GM23338 (cell line): ENCODE results near the gene TRIM28. TPM values are rescaled to one million over a fixed set of nuclear protein-coding genes. Genes with fewer than 3 reads are reported as not detected.

Source experiments
- ATAC-seq: fragments of 200-7000 bp; cut with Tn5 transposase; 3 replicates; pipeline ENCODE4 v1.9.1; 2020
- DNase-seq: peaks from one replicate; pipeline ENCODE4 v3.0.0-alpha.2; 2015; ENCODE audit warnings: low spot score
- H2AFZ ChIP-seq: fragments of 200-600 bp; sonication (generic); 2 replicates; pipeline ENCODE4 v1.8.0; 2016; ENCODE audit warnings: antibody characterized with exemption, mild to moderate bottlenecking, moderate library complexity
- H3F3A ChIP-seq: fragments of 200-600 bp; sonication (generic); replicated peaks from 2 replicates; pipeline ENCODE4 v1.8.0; 2017; ENCODE audit warnings: antibody characterized with exemption, mixed run types, low read depth
- H3K27ac ChIP-seq: fragments of 200-600 bp; sonication (generic); 2 replicates; pipeline ENCODE4 v1.6.1; 2016; ENCODE audit warnings: low read depth
- H3K27me3 ChIP-seq: fragments of 200-600 bp; sonication (generic); 2 replicates; pipeline ENCODE4 v1.8.0; 2016; ENCODE audit warnings: mild to moderate bottlenecking, mixed run types, moderate library complexity; ENCODE audit not compliant: insufficient read depth
- H3K36me3 ChIP-seq: fragments of 200-600 bp; sonication (generic); 2 replicates; pipeline ENCODE4 v1.8.0; 2016; ENCODE audit warnings: mild to moderate bottlenecking; ENCODE audit not compliant: insufficient read depth
- H3K4me1 ChIP-seq: fragments of 200-600 bp; sonication (generic); 2 replicates; pipeline ENCODE4 v1.8.0; 2016; ENCODE audit warnings: mild to moderate bottlenecking, moderate library complexity; ENCODE audit not compliant: insufficient read depth
- H3K4me2 ChIP-seq: fragments of 200-600 bp; sonication (generic); 2 replicates; pipeline ENCODE4 v1.7.1; 2017; ENCODE audit warnings: mixed run types
- H3K4me3 ChIP-seq: fragments of 200-600 bp; sonication (generic); 2 replicates; pipeline ENCODE4 v1.6.1; 2016; ENCODE audit warnings: mixed run types
- H3K79me2 ChIP-seq: fragments of 200-600 bp; sonication (generic); replicated peaks from 2 replicates; pipeline ENCODE4 v1.8.0; 2017; ENCODE audit warnings: mild to moderate bottlenecking; ENCODE audit not compliant: insufficient read depth
- H3K9me2 ChIP-seq: fragments of 200-600 bp; sonication (generic); 2 replicates; pipeline ENCODE4 v1.8.0; 2017; ENCODE audit not compliant: insufficient read depth
- H4K20me1 ChIP-seq: fragments of 200-600 bp; sonication (generic); replicated peaks from 2 replicates; pipeline ENCODE4 v1.8.0; 2017; ENCODE audit warnings: mild to moderate bottlenecking; ENCODE audit not compliant: insufficient read depth
- H3K27ac Mint-ChIP-seq: 2 replicates; pipeline ENCODE4 v1.8.0; 2020; ENCODE audit warnings: inconsistent platforms, mild to moderate bottlenecking, moderate library complexity, mixed read lengths
- H3K27me3 Mint-ChIP-seq: 3 replicates; pipeline ENCODE4 v1.8.0; 2022; ENCODE audit warnings: low read depth, mild to moderate bottlenecking, moderate library complexity, mixed read lengths, inconsistent platforms; ENCODE audit not compliant: insufficient read depth, poor library complexity
- H3K36me3 Mint-ChIP-seq: 3 replicates; pipeline ENCODE4 v1.8.0; 2021; ENCODE audit warnings: low read depth, mild to moderate bottlenecking, inconsistent platforms, moderate library complexity, mixed read lengths
- H3K4me1 Mint-ChIP-seq: 3 replicates; pipeline ENCODE4 v1.8.0; 2020; ENCODE audit warnings: mild to moderate bottlenecking, inconsistent platforms, mixed read lengths
- H3K4me3 Mint-ChIP-seq: 3 replicates; pipeline ENCODE4 v1.8.0; 2021; ENCODE audit warnings: moderate library complexity, mild to moderate bottlenecking, inconsistent platforms, mixed read lengths
- H3K9me3 Mint-ChIP-seq: 3 replicates; pipeline ENCODE4 v1.8.0; 2020; ENCODE audit warnings: moderate library complexity, mild to moderate bottlenecking, inconsistent platforms, mixed read lengths
- CREB1 ChIP-seq: fragments of 250-450 bp; sonication (Bioruptor Pico); IDR thresholded peaks from 2 replicates; pipeline ENCODE4 v1.5.0; 2020; ENCODE audit warnings: low read depth, mild to moderate bottlenecking, moderate library complexity
- CTCF ChIP-seq, 2 experiments: fragments of 200-600 bp in 1 of 2; sonication (generic) in 1 of 2; conservative IDR thresholded peaks; 2 replicates each; pipeline versions ENCODE4 v1.5.1 to v1.6.1; 2016 to 2017; ENCODE audit warnings: antibody characterized with exemption in 2 of 2, low read depth in 2 of 2, mild to moderate bottlenecking in 2 of 2, moderate library complexity in 1 of 2
- ETS1 ChIP-seq: IDR thresholded peaks from 2 replicates; pipeline ENCODE4 v1.6.1; 2016; ENCODE audit warnings: antibody characterized with exemption
- EZH2 ChIP-seq: fragments of 200-600 bp; sonication (generic); IDR thresholded peaks from one replicate; pipeline ENCODE4 v1.8.0; 2017; ENCODE audit warnings: antibody characterized with exemption, mild to moderate bottlenecking, low read depth; ENCODE audit not compliant: unreplicated experiment
- EZH2phosphoT487 ChIP-seq: fragments of 200-600 bp; sonication (generic); IDR thresholded peaks from one replicate; pipeline ENCODE4 v1.8.1; 2018; ENCODE audit warnings: antibody characterized with exemption; ENCODE audit not compliant: unreplicated experiment
- JUNB ChIP-seq: IDR thresholded peaks from one replicate; pipeline ENCODE4 v1.6.1; 2016; ENCODE audit warnings: antibody characterized with exemption; ENCODE audit not compliant: unreplicated experiment
- NANOG ChIP-seq: IDR thresholded peaks from 2 replicates; pipeline ENCODE4 v1.6.1; 2016; ENCODE audit warnings: antibody characterized with exemption, borderline replicate concordance
- POLR2AphosphoS5 ChIP-seq: IDR thresholded peaks from 2 replicates; pipeline ENCODE4 v1.6.1; 2016; ENCODE audit warnings: antibody characterized with exemption, low read depth
- REST ChIP-seq: IDR thresholded peaks from one replicate; pipeline ENCODE4 v1.6.1; 2018; ENCODE audit warnings: antibody characterized with exemption; ENCODE audit not compliant: unreplicated experiment
- STAT1 ChIP-seq: IDR thresholded peaks from one replicate; pipeline ENCODE4 v1.6.1; 2016; ENCODE audit warnings: antibody characterized with exemption; ENCODE audit not compliant: unreplicated experiment
- ZNF114 ChIP-seq: fragments of 250-450 bp; sonication (Bioruptor Pico); IDR thresholded peaks from 2 replicates; pipeline ENCODE4 v1.5.0; 2020; ENCODE audit warnings: mild to moderate bottlenecking, moderate library complexity
- ZNF331 ChIP-seq: fragments of 250-450 bp; sonication (Bioruptor Pico); IDR thresholded peaks from 2 replicates; pipeline ENCODE4 v1.5.0; 2020; ENCODE audit warnings: low read depth, mild to moderate bottlenecking, moderate library complexity
- ZNF462 ChIP-seq: fragments of 250-450 bp; sonication (Bioruptor Pico); IDR thresholded peaks from 2 replicates; pipeline ENCODE4 v1.5.0; 2020; ENCODE audit warnings: mild to moderate bottlenecking, moderate library complexity
- polyA plus RNA-seq: library from polyadenylated mRNA; unstranded; fragments of >200 nt; fragmentation: Nextera tagmentation; extraction: Ambion mirVana; gene quantifications from 2 replicates; pipeline ENCODE4 v1.2.1, GENCODE V29; 2016
- total RNA-seq: library from RNA; depleted of rRNA; stranded (reverse); fragments of >200 nt; shearing (Covaris generic); gene quantifications from 2 replicates; pipeline ENCODE4 v1.2.3, GENCODE V29; 2014

The TRIM28 gene
- total and polyA plus RNA-seq, 2 experiments from 2014 or later = 920 to 1,430 TPM

GRCh38 chr19:58550362-58551122 is 6.7 kb downstream of the TRIM28 start:
- peaks cover 37% of the 10 kb centered on the region for H4K20me1 ChIP-seq
- H3K27me3 ChIP-seq = no peaks in the 10 kb centered on the region
- no peak overlapping the region for H3K4me3 ChIP-seq
- no peak overlapping the region for H2AFZ ChIP-seq
- H3F3A ChIP-seq = peaks cover 90% of the 10 kb centered on the region
- DNase-seq = no peak
- Mint-ChIP-seq H3K9me3 (peaks cover 8% of the 10 kb centered on the region), H3K27ac (no peak overlapping the region), H3K4me1 (peaks cover 39% of the 10 kb centered on the region), H3K4me3 (no peak overlapping the region; the same call in 2 of the 3 replicates), H3K27me3 (peaks cover 35% of the 10 kb centered on the region), H3K36me3 (peaks cover 90% of the 10 kb centered on the region)
- peaks cover 24% of the 10 kb centered on the region for H3K4me1 ChIP-seq
- H3K27ac ChIP-seq = no peak overlapping the region
- ATAC-seq = no peak
- TF ChIP-seq POLR2AphosphoS5 (no peak), REST (no peak), ETS1 (no peak), EZH2 (no peak), CTCF (conservative IDR thresholded peaks at IDR 0.05; ENCODE audit: low read depth in 2 of 2) (no peak), STAT1 (no peak), CREB1 (CRISPR knock-in tag) (no peak), NANOG (no peak), ZNF331 (CRISPR knock-in tag) (no peak), ZNF462 (CRISPR knock-in tag) (no peak), EZH2phosphoT487 (no peak), ZNF114 (CRISPR knock-in tag) (no peak), JUNB (no peak)
- peaks cover 28% of the 10 kb centered on the region for H3K79me2 ChIP-seq
- H3K36me3 ChIP-seq = peaks cover 51% of the 10 kb centered on the region
- H3K9me2 ChIP-seq = no peaks in the 10 kb centered on the region
- H3K4me2 ChIP-seq = no peak overlapping the region
